Measurements from ENCODE around the gene FARP2.

GRCh38 chr2:241514553-241514952 is 158.5 kb downstream of the FARP2 start:
- TF ChIP-seq CTCF (tag by site-specific recombination; IDR thresholded peaks at IDR 0.05) (no peak), MYNN (tag by site-specific recombination; IDR thresholded peaks at IDR 0.05; ENCODE audit: borderline replicate concordance) (no peak), ZNF24 (tag by site-specific recombination; IDR thresholded peaks at IDR 0.05) (no peak)

Data from HEK293 (cell line).